ENCODE data around the gene C17orf107. TPM values are rescaled to one million over a fixed set of nuclear protein-coding genes. Genes with fewer than 3 reads are reported as not detected.
"Not testable (repeated sequence)": the region's sequence is repeated elsewhere in the genome, so short reads cannot be mapped to it uniquely, and the experiment has no call there.

Gene C17orf107
- total RNA-seq, 2 experiments from 2014 or later = 3.0 to 3.6 TPM

- Mint-ChIP-seq H3K4me1 (ENCODE audit: low read depth) (peaks cover 34% of the 10 kb centered on the region), H3K27me3 (no peaks in the 10 kb centered on the region), H3K9me3 (no peaks in the 10 kb centered on the region), H3K36me3 (ENCODE audit: low read depth) (peaks cover 14% of the 10 kb centered on the region), H3K27ac (peak overlapping the region; percentile 75), H3K4me3 (no peak overlapping the region)
- ATAC-seq (no peak), DNase-seq (no peak)
- no peak for TF ChIP-seq CTCF (IDR thresholded peaks at IDR 0.05)
- POLR2A ChIA-PET = interaction anchor here (1.1 to 5.8 kb wide), 4 partner anchors 20 to 45 kb away, joined by 3 to 41 read pairs (median 6); partner anchors contain the start of genes PFN1, RNF167 and SLC25A11
- CTCF ChIA-PET = interaction anchor here (0.8 to 2.4 kb wide), 16 partner anchors 12 to 336 kb away, joined by 3 to 19 read pairs (median 4); partner anchors contain the start of genes PSMB6, RNF167, SLC25A11 and SPAG7
- intact Hi-C loops (cut with micrococcal nuclease) = loop anchor here (10.0 kb wide), 1 partner anchor 162 kb away; no protein-coding TSS in a partner anchor
Observed at GRCh38 chr17:4902540-4902939, 3.2 kb downstream of the C17orf107 start.

- peak; percentile 91 for DNase-seq
- ATAC-seq = peak; percentile 52
- peak; percentile 95 for TF ChIP-seq CTCF (IDR thresholded peaks at IDR 0.05)
- Mint-ChIP-seq H3K4me3 (peak within 1 kb of the TSS; percentile 34), H3K4me1 (ENCODE audit: low read depth) (peaks cover 34% of the 10 kb centered on the region), H3K36me3 (ENCODE audit: low read depth) (peaks cover 14% of the 10 kb centered on the region), H3K9me3 (no peaks in the 10 kb centered on the region), H3K27ac (peak within 1 kb of the TSS; percentile 75), H3K27me3 (no peaks in the 10 kb centered on the region)
- POLR2A ChIA-PET = interaction anchor here (0.6 to 5.8 kb wide), 5 partner anchors 21 to 208 kb away, joined by 3 to 41 read pairs (median 5); partner anchors contain the start of genes PFN1, RNF167 and SLC25A11
- CTCF ChIA-PET = interaction anchor here (0.6 to 2.4 kb wide), 22 partner anchors 11 to 293 kb away, joined by 3 to 19 read pairs (median 4); partner anchors contain the start of genes PSMB6, RNF167, SLC25A11 and SPAG7
- intact Hi-C loops (cut with micrococcal nuclease) = loop anchor here (10.0 kb wide), 1 partner anchor 162 kb away; no protein-coding TSS in a partner anchor
Observed at GRCh38 chr17:4903051-4903818, 3.9 kb downstream of the C17orf107 start, which contains the start of gene CHRNE. CHRNE (minus strand) TSS chr17:4903098; CDS start chr17:4903063, 35 bp downstream.

- H3K27me3 Mint-ChIP-seq; H3K36me3 Mint-ChIP-seq (ENCODE audit: low read depth); H3K4me3 Mint-ChIP-seq; CTCF ChIA-PET; ATAC-seq; H3K27ac Mint-ChIP-seq; H3K9me3 Mint-ChIP-seq; POLR2A ChIA-PET; DNase-seq: not testable (repeated sequence)
- H3K4me1 Mint-ChIP-seq (ENCODE audit: low read depth) = peaks cover 27% of the 10 kb centered on the region
- intact Hi-C loops (cut with micrococcal nuclease) = loop anchor here (10.0 kb wide), 1 partner anchor 158 kb away; no protein-coding TSS in a partner anchor
Observed at GRCh38 chr17:4906642-4907041, 7.3 kb downstream of the C17orf107 start.

- H3K9me3 Mint-ChIP-seq = no peaks in the 10 kb centered on the region
- ATAC-seq = peak; percentile 11
- H3K4me3 Mint-ChIP-seq = no peak overlapping the region
Observed at GRCh38 chr17:4908301-4908700, 9.0 kb downstream of the C17orf107 start.

More at GRCh38 chr17:4908301-4908700, 9.0 kb downstream of the C17orf107 start:
- intact Hi-C loops (cut with micrococcal nuclease) = loop anchor here (10.0 kb wide), 1 partner anchor 156 kb away; no protein-coding TSS in a partner anchor
- POLR2A ChIA-PET = interaction anchor here (0.8 to 2.7 kb wide), 7 partner anchors 7 to 58 kb away, joined by 3 to 7 read pairs (median 3); partner anchors contain the start of genes C17orf107 and ENO3
- Mint-ChIP-seq H3K36me3 (ENCODE audit: low read depth) (no peaks in the 10 kb centered on the region), H3K27ac (no peak overlapping the region), H3K4me1 (ENCODE audit: low read depth) (peaks cover 12% of the 10 kb centered on the region), H3K27me3 (no peaks in the 10 kb centered on the region)
- no peak for TF ChIP-seq CTCF (IDR thresholded peaks at IDR 0.05)
- DNase-seq = peak; percentile 31
- CTCF ChIA-PET = interaction anchor here (0.6 to 2.6 kb wide), 27 partner anchors 9 to 283 kb away, joined by 3 to 24 read pairs (median 5); partner anchors contain the start of genes C17orf107, ENO3, RNF167 and SLC25A11
